Non-pigmented ciliary epithelial cell (primary cell): ENCODE results near the gene POP5.
"Not testable (repeated sequence)": the region's sequence is repeated elsewhere in the genome, so short reads cannot be mapped to it uniquely, and the experiment has no call there.

ENCODE experiments used
- DNase-seq: peaks from one replicate; pipeline ENCODE4 v3.0.0-alpha.2; 2010; ENCODE audit warnings: low read depth

The POP5 gene, protein sequence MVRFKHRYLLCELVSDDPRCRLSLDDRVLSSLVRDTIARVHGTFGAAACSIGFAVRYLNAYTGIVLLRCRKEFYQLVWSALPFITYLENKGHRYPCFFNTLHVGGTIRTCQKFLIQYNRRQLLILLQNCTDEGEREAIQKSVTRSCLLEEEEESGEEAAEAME

DNA sequence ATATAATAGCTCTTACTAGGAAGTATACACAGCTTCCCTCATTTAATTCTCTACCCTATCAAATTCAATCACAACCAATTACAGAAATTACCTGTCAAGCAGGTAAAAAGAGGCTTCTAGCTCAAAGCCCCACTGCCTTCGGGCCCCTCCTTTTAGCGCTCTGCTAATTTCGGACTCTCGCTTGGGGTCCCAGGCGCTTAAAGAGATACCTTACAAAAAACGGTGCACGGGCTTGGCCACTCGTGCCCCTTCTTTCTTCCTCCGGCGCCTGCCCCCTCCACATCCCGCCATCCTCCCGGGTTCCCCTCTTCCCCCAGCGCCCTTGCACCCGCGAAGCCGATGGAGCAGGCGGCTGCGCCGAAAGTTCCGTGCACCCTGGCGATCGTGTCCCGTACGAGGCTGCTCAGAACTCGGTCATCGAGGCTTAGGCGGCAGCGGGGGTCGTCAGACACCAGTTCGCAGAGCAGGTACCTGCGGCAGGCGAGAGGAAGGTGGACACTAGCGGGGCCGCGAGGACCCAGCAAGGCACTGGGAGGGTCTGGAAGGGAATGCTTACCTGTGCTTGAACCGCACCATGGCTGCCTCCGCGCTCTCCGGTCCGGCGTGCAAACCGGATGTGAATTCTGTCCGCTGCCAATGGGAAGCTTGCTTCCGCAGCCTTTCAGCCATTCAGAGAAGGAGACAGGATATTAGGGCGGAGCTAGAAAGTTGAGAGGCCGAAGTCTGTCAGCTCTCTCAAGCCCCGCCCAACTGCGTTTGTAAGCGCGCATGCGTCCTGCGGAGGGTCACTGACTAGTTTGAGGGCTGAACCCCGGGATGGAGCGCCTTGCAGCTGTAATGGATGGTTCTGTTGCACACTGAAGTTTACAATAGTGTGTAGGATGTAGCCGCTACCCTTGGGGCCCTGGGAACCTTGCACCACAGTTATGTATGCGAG is at the start of gene POP5:
Gene POP5 (minus strand): TSS at position 616 of the 937 bp plus-strand sequence. CDS start 40 bp downstream, at position 576.
- DNase-seq, result peak; percentile 91

DNA sequence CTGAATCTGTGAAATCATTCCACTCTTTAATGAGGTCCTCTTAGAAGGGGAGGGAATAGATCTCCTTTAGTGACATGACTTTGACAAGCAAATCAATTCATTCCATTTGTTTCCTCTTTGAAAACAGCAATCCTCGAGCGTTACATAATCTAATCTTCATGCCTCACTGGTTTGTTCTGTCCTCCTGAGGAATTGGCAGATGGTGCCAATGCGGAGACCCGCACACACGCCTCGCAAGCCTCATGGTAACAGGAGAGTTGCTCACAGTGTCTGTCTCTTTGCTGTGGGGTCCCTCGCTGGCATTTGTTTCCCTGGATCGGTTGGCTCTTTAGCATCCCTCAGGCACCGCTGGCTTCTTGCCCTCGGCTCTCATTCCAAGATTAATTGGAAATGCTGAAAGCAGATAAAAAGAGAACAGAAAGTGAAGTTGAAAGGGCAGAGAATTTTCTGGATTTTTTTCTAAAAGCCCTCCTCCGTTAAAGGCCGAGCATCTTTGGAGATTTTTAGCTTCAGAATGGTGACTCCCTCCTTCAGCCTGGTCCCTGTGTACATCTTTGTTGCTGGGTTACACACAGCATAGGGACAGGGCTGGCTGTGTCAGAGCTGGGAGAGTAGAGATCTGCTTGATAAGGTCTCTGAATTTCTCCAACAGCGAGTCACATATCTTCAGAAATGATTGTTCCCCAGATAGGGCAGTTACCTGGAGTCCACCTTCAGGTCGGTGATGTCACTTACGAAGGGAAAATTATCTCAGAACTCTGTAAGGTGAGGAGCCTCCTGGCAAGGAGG is 49.1 kb upstream of the POP5 start:
- DNase-seq, result no peak

GRCh38 chr12:120628919-120629318 is 47.7 kb upstream of the POP5 start:
- DNase-seq, result no peak

GRCh38 chr12:120625557-120626419 is 44.6 kb upstream of the POP5 start:
- no peak for DNase-seq

- DNase-seq, result no peak
Measured at GRCh38 chr12:120620624-120621023, 39.4 kb upstream of the POP5 start.

DNA sequence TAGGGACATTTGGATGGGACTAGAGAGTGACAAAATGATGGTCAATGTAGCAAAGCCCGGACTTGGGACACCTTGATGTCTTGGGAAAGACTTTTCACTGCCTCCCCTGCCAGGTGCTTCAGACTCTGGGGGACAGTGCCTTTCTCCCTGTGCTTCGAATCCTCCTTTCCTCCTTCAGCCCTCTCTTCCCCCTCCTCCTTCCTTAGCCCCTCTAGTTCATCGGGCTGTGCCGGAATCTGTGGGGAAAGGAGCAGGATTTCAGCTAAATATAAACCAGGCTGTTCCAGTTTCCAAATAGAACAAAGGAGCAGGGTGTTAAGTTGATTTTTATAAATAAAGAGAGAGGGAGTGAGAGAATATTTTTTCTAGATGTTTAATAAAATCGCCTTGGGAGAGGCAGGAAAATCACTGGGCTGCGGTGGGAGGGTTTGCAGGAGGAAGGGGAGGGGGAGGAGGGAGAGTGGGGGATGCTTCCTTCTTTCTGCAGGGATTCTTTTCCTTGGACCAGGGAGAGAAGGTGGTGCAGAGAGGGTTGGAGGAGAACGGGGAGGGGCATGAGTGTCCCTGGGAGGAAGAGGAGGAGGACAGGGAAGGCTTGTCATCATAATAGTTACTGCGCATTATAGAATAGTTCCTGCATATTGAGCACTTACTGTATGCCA is 37.9 kb upstream of the POP5 start:
- no peak for DNase-seq

DNA sequence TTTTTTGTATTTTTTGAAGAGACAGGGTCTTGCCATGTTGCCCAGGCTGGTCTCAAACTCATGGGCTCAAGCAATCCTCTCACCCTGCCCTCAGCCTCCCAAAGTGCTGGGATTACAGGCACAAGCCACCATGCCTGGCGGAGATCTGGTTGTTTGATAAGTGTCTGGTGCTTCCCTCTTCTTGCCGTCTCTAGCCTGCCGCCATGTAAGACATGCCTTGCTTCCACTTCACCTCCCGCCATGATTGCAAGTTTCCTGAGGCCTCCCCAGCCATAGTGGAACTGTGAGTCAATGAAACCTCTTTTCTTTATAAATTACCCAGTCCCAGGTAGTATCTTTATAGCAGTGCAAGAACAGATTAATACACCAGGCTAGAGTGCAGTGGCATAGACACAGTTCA is 36.6 kb upstream of the POP5 start:
- DNase-seq, result not testable (repeated sequence)

- DNase-seq, result not testable (repeated sequence)
Measured at GRCh38 chr12:120617193-120617592, 36.0 kb upstream of the POP5 start.

GRCh38 chr12:120614848-120615247 is 33.6 kb upstream of the POP5 start:
- DNase-seq, result no peak

GRCh38 chr12:120611534-120611933 is 30.3 kb upstream of the POP5 start:
- DNase-seq, result not testable (repeated sequence)

GRCh38 chr12:120610560-120610959 is 29.4 kb upstream of the POP5 start:
- DNase-seq, result no peak

DNA sequence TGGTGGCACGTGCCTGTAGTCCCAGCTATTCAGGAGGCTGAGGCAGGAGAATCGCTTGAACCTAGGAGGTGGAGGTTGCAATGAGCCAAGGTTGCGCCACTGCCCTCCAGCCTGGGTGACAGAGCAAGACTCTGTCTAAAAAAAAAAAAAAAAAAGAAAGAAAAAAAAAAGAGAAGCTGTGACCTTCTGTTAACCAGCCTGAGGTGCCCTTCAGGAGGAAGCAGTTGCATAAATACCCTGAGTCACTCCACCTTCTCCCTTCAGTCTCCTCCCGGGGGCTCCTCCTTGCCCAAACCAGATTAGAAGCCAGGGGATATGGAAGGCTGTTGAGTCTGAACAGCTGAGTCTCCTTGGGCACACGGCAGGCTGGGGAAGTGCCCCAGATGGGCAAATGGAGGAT is 21.2 kb upstream of the POP5 start:
- not testable (repeated sequence) for DNase-seq

GRCh38 chr12:120599672-120600552 is 18.7 kb upstream of the POP5 start:
- DNase-seq, result no peak

- no peak for DNase-seq
Measured at GRCh38 chr12:120598674-120599463, 17.7 kb upstream of the POP5 start.

- DNase-seq, result no peak
Measured at GRCh38 chr12:120597861-120598260, 16.7 kb upstream of the POP5 start.

GRCh38 chr12:120596901-120597300 is 15.7 kb upstream of the POP5 start:
- no peak for DNase-seq

DNA sequence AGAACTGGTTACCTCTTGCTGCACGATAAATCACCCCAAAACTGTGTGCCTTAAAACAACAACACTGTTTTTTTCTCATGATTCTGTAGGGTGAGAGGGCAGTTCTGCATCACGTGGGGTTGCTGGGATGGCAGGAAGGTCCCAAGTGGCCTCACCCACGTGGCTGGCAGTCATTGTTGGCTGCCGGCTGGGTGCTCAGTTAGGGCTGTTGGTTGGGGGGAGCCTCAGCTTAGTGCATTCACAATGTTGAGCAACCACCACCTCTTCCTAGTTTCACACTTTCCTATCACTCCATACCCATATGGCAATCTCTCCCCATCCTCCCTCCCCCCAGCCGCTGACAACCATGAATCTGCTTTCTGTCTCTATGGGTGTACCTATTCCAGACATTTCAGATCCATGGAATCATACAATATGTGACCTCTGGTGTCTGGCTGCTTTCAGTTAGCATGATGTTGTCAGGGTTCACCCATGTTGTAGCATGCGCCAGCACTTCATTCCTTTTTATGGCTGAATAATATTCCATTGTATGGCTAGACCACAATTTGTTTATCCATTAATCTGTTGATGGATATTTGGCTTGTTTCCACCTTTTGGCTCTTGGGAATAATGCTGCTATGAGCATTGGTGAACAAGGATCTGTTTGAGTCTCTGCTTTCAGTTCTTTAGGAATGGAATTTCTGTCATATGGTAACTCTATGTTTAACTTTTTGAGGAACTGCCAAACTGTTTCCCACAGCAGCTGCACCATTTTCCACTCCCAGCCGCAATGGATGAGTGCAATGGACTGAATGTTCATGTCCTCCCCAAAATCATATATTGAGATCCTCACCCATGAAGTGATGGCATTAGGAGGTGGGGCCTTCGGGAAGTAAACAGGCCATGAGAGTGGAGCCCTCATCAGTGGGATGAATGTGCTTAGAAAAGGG is 11.2 kb upstream of the POP5 start:
- no peak for DNase-seq
